NCI-H774 (cell line): Measurements from ENCODE around the gene SASH1.

Experiments
- DNase-seq: peaks from one replicate; lab custom pipeline; 2025; lab: John Stamatoyannopoulos, UW

The SASH1 gene

GRCh38 chr6:148591656-148592055 lies 249.0 kb downstream of the SASH1 start:
- no peak for DNase-seq

- DNase-seq: no peak
Measured at GRCh38 chr6:148593130-148593812, 250.6 kb downstream of the SASH1 start.

- DNase-seq: no peak
Measured at GRCh38 chr6:148593813-148594170, 251.2 kb downstream of the SASH1 start.

GRCh38 chr6:148595550-148595949 lies 252.9 kb downstream of the SASH1 start:
- no peak for DNase-seq

- DNase-seq: no peak
Measured at GRCh38 chr6:148596891-148597455, 254.3 kb downstream of the SASH1 start.

- DNase-seq: no peak
Measured at GRCh38 chr6:148598724-148599123, 256.1 kb downstream of the SASH1 start.

GRCh38 chr6:148599967-148600426 lies 257.4 kb downstream of the SASH1 start:
- DNase-seq: no peak
